ENCODE results near the gene CNTF. TPM values are rescaled to one million over a fixed set of nuclear protein-coding genes. Genes with fewer than 3 reads are reported as not detected.

Gene CNTF
- total and polyA plus RNA-seq, 2 of the 4 experiments (the other 2 are of a cell fraction), result 1.2 to 2.3 TPM

DNA sequence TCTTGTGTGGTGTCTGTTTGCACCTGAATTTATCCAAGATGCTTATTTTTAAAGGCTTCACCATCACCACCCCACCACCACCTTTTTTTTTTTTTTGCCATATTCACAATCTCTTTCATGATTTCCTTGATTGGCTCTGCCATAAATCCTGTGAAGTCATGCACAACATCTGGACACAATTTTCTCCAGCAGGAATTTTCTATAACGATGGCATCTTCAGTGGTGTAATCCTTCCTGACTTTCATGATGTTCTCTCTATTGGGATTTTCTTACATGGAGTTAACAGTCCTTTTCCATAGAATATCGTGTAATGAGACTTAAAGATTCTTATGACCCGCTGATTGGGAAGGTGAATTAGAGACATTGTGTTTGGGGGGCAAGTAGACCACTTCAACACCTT is 25.8 kb upstream of the CNTF start:
- dilution Hi-C loops (cut with HindIII; ENCODE audit: low sequenced_read_pairs, unreplicated experiment), result no loop called here
- ATAC-seq (ENCODE audit: low read depth), result no peak
- no peak overlapping the region for H3K9ac ChIP-seq (ENCODE audit: low read depth, low read length)
- WGBS, 2 experiments (ENCODE audit: extremely low coverage in 2 of 2, insufficient read length in 1 of 2), result no CpG with 5 or more reads among the region's 3 CpGs
- H4K91ac ChIP-seq (ENCODE audit: insufficient read depth, low read depth, low read length), result no peak overlapping the region
- no peak overlapping the region for H2BK120ac ChIP-seq (ENCODE audit: low read depth, low read length)
- H3K56ac ChIP-seq (ENCODE audit: extremely low read depth, insufficient read depth, low read length), result no peak overlapping the region
- no peak overlapping the region for H3K27ac ChIP-seq (ENCODE audit: insufficient read depth, low read length)
- ChIA-PET CTCF (no interaction called here), POLR2A (ENCODE audit: unreplicated experiment) (no interaction called here)
- no peak overlapping the region for H2BK15ac ChIP-seq (ENCODE audit: low read depth, low read length)
- no peaks in the 10 kb centered on the region for H3K27me3 ChIP-seq (ENCODE audit: control insufficient read depth, insufficient read depth, low read length)
- H3K23ac ChIP-seq (ENCODE audit: low read depth, low read length), result no peak overlapping the region
- no peak overlapping the region for H2AK9ac ChIP-seq (replicated peaks; ENCODE audit: low read depth, low read length, poor library complexity)
- no peak overlapping the region for H2AFZ ChIP-seq (replicated peaks; ENCODE audit: low read length, poor library complexity)
- no peak overlapping the region for H2BK20ac ChIP-seq (ENCODE audit: low read depth, low read length)
- peaks cover 8% of the 10 kb centered on the region; the same call in 1 of the 2 replicates for H3K9me1 ChIP-seq (ENCODE audit: insufficient read depth, low read length)
- H2AK5ac ChIP-seq (ENCODE audit: low read depth, low read length), result no peak overlapping the region
- in situ Hi-C loops (cut with MboI; ENCODE audit: low sequenced_read_pairs), result loop anchor here (25.0 kb wide), 1 partner anchor 966 kb away; no protein-coding TSS in a partner anchor
- H3K79me1 ChIP-seq (ENCODE audit: low read depth in 1 of 2, low read length in 2 of 2), result peaks cover 25 to 60% of the 10 kb centered on the region in 2 experiments
- H3K36me3 ChIP-seq (ENCODE audit: control insufficient read depth, insufficient read depth, low read length), result 0 out of 2 replicates have a peak, but pooled peaks cover 5% of the 10 kb centered on the region
- H3K9me3 ChIP-seq (ENCODE audit: control insufficient read depth, insufficient read depth, low read length), result no peaks in the 10 kb centered on the region
- TF ChIP-seq, protein P1, sequence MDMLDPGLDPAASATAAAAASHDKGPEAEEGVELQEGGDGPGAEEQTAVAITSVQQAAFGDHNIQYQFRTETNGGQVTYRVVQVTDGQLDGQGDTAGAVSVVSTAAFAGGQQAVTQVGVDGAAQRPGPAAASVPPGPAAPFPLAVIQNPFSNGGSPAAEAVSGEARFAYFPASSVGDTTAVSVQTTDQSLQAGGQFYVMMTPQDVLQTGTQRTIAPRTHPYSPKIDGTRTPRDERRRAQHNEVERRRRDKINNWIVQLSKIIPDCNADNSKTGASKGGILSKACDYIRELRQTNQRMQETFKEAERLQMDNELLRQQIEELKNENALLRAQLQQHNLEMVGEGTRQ (IDR thresholded peaks at IDR 0.05; ENCODE audit: low read depth, low read length), result no peak
- TF ChIP-seq MAZ (IDR thresholded peaks at IDR 0.05; ENCODE audit: borderline replicate concordance, low read depth, low read length), result no peak
- BruUV-seq (replicated peaks), result no TSS peak
- peaks cover 29% of the 10 kb centered on the region for H4K20me1 ChIP-seq (ENCODE audit: insufficient read depth, low read length)
- no peak for DNase-seq
- H3K4me1 ChIP-seq (ENCODE audit: control insufficient read depth, insufficient read depth, low read length), result peaks cover 10% of the 10 kb centered on the region
- intact Hi-C loops (cut with micrococcal nuclease), result no loop called here
- H3K4ac ChIP-seq (ENCODE audit: low read depth, low read length), result no peak overlapping the region
- H3K14ac ChIP-seq (replicated peaks; ENCODE audit: low read depth, low read length), result no peak overlapping the region
- no peak overlapping the region for H3K18ac ChIP-seq (ENCODE audit: low read depth, low read length)
- H3K4me2 ChIP-seq (ENCODE audit: low read depth, low read length), result no peak overlapping the region
- no peak overlapping the region for H3K4me3 ChIP-seq (ENCODE audit: insufficient read depth, low read depth, low read length)
- H4K8ac ChIP-seq (ENCODE audit: low read depth in 2 of 2, low read length in 2 of 2), result no peak overlapping the region
- no peak overlapping the region for H4K5ac ChIP-seq (ENCODE audit: low read depth, low read length)
- H2BK5ac ChIP-seq (ENCODE audit: low read depth, low read length, poor library complexity, severe bottlenecking), result no peak overlapping the region
